IMR-90 (cell line): ENCODE data around the gene ATP1A3.

ENCODE experiments used
- BHLHE40 ChIP-seq: fragments of 150-350 bp; IDR thresholded peaks from 2 replicates; pipeline ENCODE4 v1.6.1; 2016; ENCODE audit warnings: mild to moderate bottlenecking, low read depth, low read length
- CEBPB ChIP-seq: IDR thresholded peaks from 2 replicates; pipeline ENCODE4 v1.6.1; 2012; ENCODE audit warnings: low read depth, low read length, improper control_type of control experiment
- CHD1 ChIP-seq: IDR thresholded peaks from 2 replicates; pipeline ENCODE4 v1.6.1; 2012; ENCODE audit warnings: low read depth, low read length, improper control_type of control experiment
- ELK1 ChIP-seq: fragments of 150-350 bp; IDR thresholded peaks from 2 replicates; pipeline ENCODE4 v1.6.1; 2016; ENCODE audit warnings: low read depth, mild to moderate bottlenecking, low read length, moderate library complexity, borderline replicate concordance
- FOS ChIP-seq: fragments of 150-350 bp; IDR thresholded peaks from 2 replicates; pipeline ENCODE4 v1.6.1; 2016; ENCODE audit warnings: low read depth, low read length
- MAFK ChIP-seq: IDR thresholded peaks from 2 replicates; pipeline ENCODE4 v1.6.1; 2012; ENCODE audit warnings: low read depth, low read length, improper control_type of control experiment
- MXI1 ChIP-seq: IDR thresholded peaks from 2 replicates; pipeline ENCODE4 v1.6.1; 2012; ENCODE audit warnings: low read depth, mild to moderate bottlenecking, low read length, moderate library complexity, borderline replicate concordance
- POLR2A ChIP-seq: IDR thresholded peaks from 2 replicates; pipeline ENCODE4 v1.6.1; 2012; ENCODE audit warnings: mild to moderate bottlenecking, low read depth, low read length
- RAD21 ChIP-seq: IDR thresholded peaks from 2 replicates; pipeline ENCODE4 v1.6.1; 2012; ENCODE audit warnings: low read length, improper control_type of control experiment
- RCOR1 ChIP-seq: IDR thresholded peaks from 2 replicates; pipeline ENCODE4 v1.6.1; 2012; ENCODE audit warnings: mild to moderate bottlenecking, low read length, improper control_type of control experiment; ENCODE audit not compliant: insufficient replicate concordance
- RFX5 ChIP-seq: IDR thresholded peaks from 2 replicates; pipeline ENCODE4 v1.8.0; 2012; ENCODE audit warnings: low read depth, mild to moderate bottlenecking, low read length, moderate library complexity
- SMC3 ChIP-seq: fragments of 150-350 bp; IDR thresholded peaks from 2 replicates; pipeline ENCODE4 v1.6.1; 2016; ENCODE audit warnings: low read depth, mild to moderate bottlenecking, antibody characterized with exemption, low read length, moderate library complexity
- USF2 ChIP-seq: fragments of 150-350 bp; IDR thresholded peaks from 2 replicates; pipeline ENCODE4 v1.6.1; 2017; ENCODE audit warnings: mild to moderate bottlenecking, antibody characterized with exemption, low read length, low read depth
- TF ChIP-seq, protein P1 (sequence below): conservative IDR thresholded peaks from 2 replicates; pipeline ENCODE4 v1.5.1; 2012; ENCODE audit warnings: mild to moderate bottlenecking, low read depth, low read length, improper control_type of control experiment

DNA sequence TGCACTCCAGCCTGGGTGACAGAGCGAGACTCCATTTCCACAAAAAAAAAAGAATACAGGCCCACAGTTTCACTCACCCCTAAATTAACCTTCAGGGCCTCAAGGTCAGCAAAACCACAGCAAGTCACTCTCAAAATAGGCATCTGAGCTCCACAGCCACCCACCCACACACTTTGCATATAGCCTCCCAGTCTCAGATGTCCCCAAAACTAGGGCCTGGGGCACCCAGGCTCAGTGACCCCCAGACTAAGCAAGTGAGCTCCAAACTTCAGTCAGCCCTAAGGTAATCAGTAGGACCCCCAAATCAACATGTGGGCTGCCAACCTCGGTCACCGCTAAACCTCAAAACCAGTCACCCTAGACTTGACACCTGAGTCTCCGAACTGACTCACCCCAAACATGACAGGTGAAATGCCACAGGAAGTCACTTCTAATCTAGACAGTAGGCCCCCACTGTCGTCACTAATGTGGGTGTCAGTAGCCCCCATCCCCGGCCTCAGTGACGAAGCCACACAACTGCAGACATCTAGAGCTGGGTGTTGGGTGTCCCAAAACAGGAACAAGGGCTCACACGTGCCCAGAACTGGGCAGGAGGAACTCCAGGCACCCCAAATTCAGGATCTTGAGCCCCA is 48.8 kb downstream of the ATP1A3 start:
- TF ChIP-seq, protein P1, sequence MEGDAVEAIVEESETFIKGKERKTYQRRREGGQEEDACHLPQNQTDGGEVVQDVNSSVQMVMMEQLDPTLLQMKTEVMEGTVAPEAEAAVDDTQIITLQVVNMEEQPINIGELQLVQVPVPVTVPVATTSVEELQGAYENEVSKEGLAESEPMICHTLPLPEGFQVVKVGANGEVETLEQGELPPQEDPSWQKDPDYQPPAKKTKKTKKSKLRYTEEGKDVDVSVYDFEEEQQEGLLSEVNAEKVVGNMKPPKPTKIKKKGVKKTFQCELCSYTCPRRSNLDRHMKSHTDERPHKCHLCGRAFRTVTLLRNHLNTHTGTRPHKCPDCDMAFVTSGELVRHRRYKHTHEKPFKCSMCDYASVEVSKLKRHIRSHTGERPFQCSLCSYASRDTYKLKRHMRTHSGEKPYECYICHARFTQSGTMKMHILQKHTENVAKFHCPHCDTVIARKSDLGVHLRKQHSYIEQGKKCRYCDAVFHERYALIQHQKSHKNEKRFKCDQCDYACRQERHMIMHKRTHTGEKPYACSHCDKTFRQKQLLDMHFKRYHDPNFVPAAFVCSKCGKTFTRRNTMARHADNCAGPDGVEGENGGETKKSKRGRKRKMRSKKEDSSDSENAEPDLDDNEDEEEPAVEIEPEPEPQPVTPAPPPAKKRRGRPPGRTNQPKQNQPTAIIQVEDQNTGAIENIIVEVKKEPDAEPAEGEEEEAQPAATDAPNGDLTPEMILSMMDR: no peak
- no peak for TF ChIP-seq POLR2A
- no peak for TF ChIP-seq USF2
- TF ChIP-seq CHD1: no peak
- TF ChIP-seq RCOR1: no peak
- TF ChIP-seq BHLHE40: no peak
- TF ChIP-seq RAD21: no peak
- no peak for TF ChIP-seq CEBPB
- TF ChIP-seq FOS: no peak
- no peak for TF ChIP-seq MAFK
- TF ChIP-seq ELK1: no peak
- TF ChIP-seq MXI1: no peak
- TF ChIP-seq RFX5: no peak
- TF ChIP-seq SMC3: no peak
